Measurements from ENCODE around the gene COG5. TPM values are rescaled to one million over a fixed set of nuclear protein-coding genes. Genes with fewer than 3 reads are reported as not detected.

COG5 gene
- total and polyA plus RNA-seq, 2 of the 4 experiments (the other 2 are of a cell fraction) = 18.5 to 27.4 TPM

DNA sequence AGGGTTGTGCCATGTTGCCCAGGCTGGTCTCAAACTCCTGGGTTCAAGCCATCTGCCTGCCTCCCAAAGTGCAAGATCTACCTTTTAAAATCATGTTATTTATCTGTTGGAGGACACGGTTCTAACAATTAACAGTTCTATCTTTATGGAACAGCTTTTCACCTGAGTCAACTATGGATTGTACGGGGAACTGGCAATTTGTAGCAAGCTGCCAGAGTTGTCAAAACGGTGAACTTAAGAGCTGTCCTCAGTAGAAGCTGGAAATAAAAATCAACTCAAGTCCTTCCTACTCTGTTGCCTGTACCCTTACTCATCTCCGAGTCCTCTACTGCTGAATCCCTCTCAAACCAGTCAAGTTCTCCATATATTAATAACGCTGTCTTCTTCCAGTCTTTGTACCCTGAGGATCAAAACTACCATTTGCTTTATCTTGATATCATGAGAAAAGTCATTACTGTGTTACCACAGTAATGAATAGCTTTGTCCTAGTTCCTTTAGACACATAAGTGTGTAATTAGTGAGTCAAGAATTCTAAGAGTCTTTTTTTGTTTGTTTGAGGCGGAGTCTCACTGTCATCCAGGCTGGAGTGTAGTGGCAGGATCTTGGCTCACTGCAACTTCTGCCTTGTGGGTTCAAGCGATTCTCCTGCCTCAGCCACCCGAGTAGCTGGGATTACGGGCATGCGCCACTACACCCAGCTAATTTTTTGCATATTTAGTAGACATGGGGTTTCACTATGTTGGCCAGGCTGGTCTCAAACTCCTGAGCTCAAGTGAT is 366.7 kb downstream of the COG5 start:
- Histone ChIP-seq H4K91ac (ENCODE audit: insufficient read depth, low read depth, low read length) (no peak overlapping the region), H3K56ac (ENCODE audit: extremely low read depth, insufficient read depth, low read length) (no peak overlapping the region), H3K9me3 (ENCODE audit: control insufficient read depth, insufficient read depth, low read length) (no peaks in the 10 kb centered on the region), H2AFZ (replicated peaks; ENCODE audit: low read length, poor library complexity) (no peak overlapping the region), H3K4me2 (ENCODE audit: low read depth, low read length) (no peak overlapping the region), H3K36me3 (ENCODE audit: control insufficient read depth, insufficient read depth, low read length) (peaks cover 35% of the 10 kb centered on the region), H2AK9ac (replicated peaks; ENCODE audit: low read depth, low read length, poor library complexity) (no peak overlapping the region), H3K14ac (replicated peaks; ENCODE audit: low read depth, low read length) (no peak overlapping the region), H4K8ac (ENCODE audit: low read depth in 2 of 2, low read length in 2 of 2) (no peak overlapping the region), H3K18ac (ENCODE audit: low read depth, low read length) (no peak overlapping the region), H2BK5ac (ENCODE audit: low read depth, low read length, poor library complexity, severe bottlenecking) (no peak overlapping the region), H3K4me3 (ENCODE audit: insufficient read depth, low read depth, low read length) (no peak overlapping the region), H3K4me1 (ENCODE audit: control insufficient read depth, insufficient read depth, low read length) (no peaks in the 10 kb centered on the region), H3K27ac (ENCODE audit: insufficient read depth, low read length) (no peak overlapping the region), H3K9me1 (ENCODE audit: insufficient read depth, low read length) (no peaks in the 10 kb centered on the region), H3K27me3 (ENCODE audit: control insufficient read depth, insufficient read depth, low read length) (no peaks in the 10 kb centered on the region), H2BK20ac (ENCODE audit: low read depth, low read length) (no peak overlapping the region), H3K4ac (ENCODE audit: low read depth, low read length) (no peak overlapping the region), H3K23ac (ENCODE audit: low read depth, low read length) (no peak overlapping the region), H2BK120ac (ENCODE audit: low read depth, low read length) (no peak overlapping the region), H2BK15ac (ENCODE audit: low read depth, low read length) (no peak overlapping the region), H3K9ac (ENCODE audit: low read depth, low read length) (no peak overlapping the region), H4K20me1 (ENCODE audit: insufficient read depth, low read length) (no peaks in the 10 kb centered on the region), H3K79me1 (ENCODE audit: low read depth in 1 of 2, low read length in 2 of 2) (no peaks in the 10 kb centered on the region; a peak in 1 of 4 replicates), H2AK5ac (ENCODE audit: low read depth, low read length) (no peak overlapping the region), H4K5ac (ENCODE audit: low read depth, low read length) (no peak overlapping the region)
- in situ Hi-C loops (cut with MboI; ENCODE audit: low sequenced_read_pairs) = loop anchor here (10.0 kb wide), 1 partner anchor 528 kb away; no protein-coding TSS in a partner anchor
- BruUV-seq (replicated peaks) = no TSS peak
- dilution Hi-C loops (cut with HindIII; ENCODE audit: low sequenced_read_pairs, unreplicated experiment) = no loop called here
- TF ChIP-seq FOS (IDR thresholded peaks at IDR 0.05; ENCODE audit: low read depth, low read length) = no peak
- WGBS, 2 experiments (ENCODE audit: extremely low coverage in 2 of 2, insufficient read length in 1 of 2) = 93% methylated on average over 6 of the region's 10 CpGs; no CpG with 5 or more reads in 1 of the 2 experiments
- ChIA-PET POLR2A (ENCODE audit: unreplicated experiment) (interaction anchor here (1.0 kb wide), 1 partner anchor 28 kb away, joined by 3 read pairs; the partner anchor contains the start of gene HBP1), CTCF (no interaction called here)
- ATAC-seq (ENCODE audit: low read depth) (no peak), DNase-seq (no peak)
- intact Hi-C loops (cut with micrococcal nuclease) = no loop called here

Data from IMR-90 (cell line).